Neural progenitor cell (in vitro differentiated cells): ENCODE measurements around the gene HIPK2. TPM values are rescaled to one million over a fixed set of nuclear protein-coding genes. Genes with fewer than 3 reads are reported as not detected.

Experiments
- DNase-seq: peaks from one replicate; pipeline ENCODE4 v3.0.0-alpha.2; 2016; ENCODE audit warnings: low spot score
- H2AFZ ChIP-seq: fragments of 200-600 bp; sonication (generic); replicated peaks from 2 replicates; pipeline ENCODE4 v1.6.1; 2016; ENCODE audit warnings: antibody characterized with exemption
- H3F3A ChIP-seq: fragments of 200-600 bp; sonication (generic); 2 replicates; pipeline ENCODE4 v1.6.1; 2016; ENCODE audit warnings: antibody characterized with exemption, low read depth
- H3K27ac ChIP-seq: fragments of 200-600 bp; sonication (generic); 2 replicates; pipeline ENCODE4 v1.5.1; 2016; ENCODE audit warnings: mild to moderate bottlenecking
- H3K27me3 ChIP-seq: fragments of 200-600 bp; sonication (generic); 2 replicates; pipeline ENCODE4 v1.6.1; 2016; ENCODE audit warnings: mild to moderate bottlenecking, moderate library complexity
- H3K36me3 ChIP-seq: fragments of 200-600 bp; sonication (generic); 2 replicates; pipeline ENCODE4 v1.5.1; 2016
- H3K4me1 ChIP-seq: fragments of 200-600 bp; sonication (generic); 2 replicates; pipeline ENCODE4 v1.6.1; 2016; ENCODE audit warnings: mixed run types
- H3K4me2 ChIP-seq: fragments of 200-600 bp; sonication (generic); 2 replicates; pipeline ENCODE4 v1.6.1; 2016
- H3K4me3 ChIP-seq: fragments of 200-600 bp; sonication (generic); 2 replicates; pipeline ENCODE4 v1.5.1; 2016
- H3K79me2 ChIP-seq: fragments of 200-600 bp; sonication (generic); 2 replicates; pipeline ENCODE4 v1.6.1; 2016; ENCODE audit warnings: low read depth
- H3K9ac ChIP-seq: fragments of 200-600 bp; sonication (generic); 2 replicates; pipeline ENCODE4 v1.6.1; 2016
- H3K9me3 ChIP-seq: fragments of 200-600 bp; sonication (generic); 2 replicates; pipeline ENCODE4 v1.5.1; 2016; ENCODE audit warnings: low read depth
- H4K20me1 ChIP-seq: fragments of 200-600 bp; sonication (generic); 2 replicates; pipeline ENCODE4 v1.6.1; 2016; ENCODE audit warnings: low read depth
- H3K27ac Mint-ChIP-seq: 3 replicates; pipeline ENCODE4 v1.8.0; 2021; ENCODE audit warnings: mixed read lengths
- H3K27me3 Mint-ChIP-seq: 2 replicates; pipeline ENCODE4 v1.8.0; 2022; ENCODE audit warnings: low read depth, mild to moderate bottlenecking, inconsistent platforms, moderate library complexity, mixed read lengths; ENCODE audit not compliant: insufficient read depth
- H3K36me3 Mint-ChIP-seq: 3 replicates; pipeline ENCODE4 v1.8.0; 2021; ENCODE audit warnings: mixed read lengths
- H3K4me1 Mint-ChIP-seq: 3 replicates; pipeline ENCODE4 v1.8.0; 2021; ENCODE audit warnings: mixed read lengths
- H3K4me3 Mint-ChIP-seq: 3 replicates; pipeline ENCODE4 v1.8.0; 2021; ENCODE audit warnings: mild to moderate bottlenecking, moderate library complexity, mixed read lengths
- H3K9me3 Mint-ChIP-seq: 3 replicates; pipeline ENCODE4 v1.8.0; 2020; ENCODE audit warnings: mixed read lengths
- CTCF ChIP-seq: fragments of 200-600 bp; sonication (generic); IDR thresholded peaks from 2 replicates; pipeline ENCODE4 v1.5.1; 2017; ENCODE audit warnings: antibody characterized with exemption, mild to moderate bottlenecking
- EZH2 ChIP-seq: fragments of 200-600 bp; sonication (generic); IDR thresholded peaks from 2 replicates; pipeline ENCODE4 v1.6.1; 2017; ENCODE audit warnings: antibody characterized with exemption, mild to moderate bottlenecking, moderate library complexity
- EZH2phosphoT487 ChIP-seq: fragments of 200-600 bp; sonication (generic); IDR thresholded peaks from 2 replicates; pipeline ENCODE4 v1.6.1; 2017; ENCODE audit warnings: antibody characterized with exemption
- total RNA-seq: library from RNA; depleted of rRNA; stranded (reverse); fragments of >200 nt; gene quantifications from 2 replicates; pipeline ENCODE4 v1.2.3, GENCODE V29; 2015; ENCODE audit warnings: low replicate concordance

The HIPK2 gene
- total RNA-seq, 1 donor from 2014 or later = 12.8 TPM

GRCh38 chr7:139737221-139738100 lies 40.3 kb downstream of the HIPK2 start:
- Mint-ChIP-seq H3K36me3 (peaks cover 24% of the 10 kb centered on the region), H3K9me3 (peaks cover 4% of the 10 kb centered on the region), H3K27ac (peak overlapping the region; percentile 18), H3K4me3 (no peak overlapping the region), H3K27me3 (peaks cover 3% of the 10 kb centered on the region), H3K4me1 (peaks cover 22% of the 10 kb centered on the region)
- Histone ChIP-seq H3K9ac (no peak overlapping the region), H3K27ac (peak overlapping the region; percentile 27), H3K9me3 (no peaks in the 10 kb centered on the region), H4K20me1 (peaks cover 44% of the 10 kb centered on the region), H3K79me2 (peaks cover 41% of the 10 kb centered on the region), H2AFZ (no peak overlapping the region), H3K4me2 (no peak overlapping the region), H3K27me3 (no peaks in the 10 kb centered on the region), H3K4me1 (peaks cover 18% of the 10 kb centered on the region), H3K36me3 (no peaks in the 10 kb centered on the region), H3F3A (no peaks in the 10 kb centered on the region), H3K4me3 (no peak overlapping the region)
- TF ChIP-seq EZH2phosphoT487 (no peak), EZH2 (no peak), CTCF (no peak)
- no peak for DNase-seq

GRCh38 chr7:139735912-139736595 lies 41.7 kb downstream of the HIPK2 start:
- peaks cover 8% of the 10 kb centered on the region for H3F3A ChIP-seq
- peaks cover 5% of the 10 kb centered on the region for H3K27me3 Mint-ChIP-seq
- H3K4me2 ChIP-seq = no peak overlapping the region
- peaks cover 49% of the 10 kb centered on the region for H4K20me1 ChIP-seq
- H3K9ac ChIP-seq = no peak overlapping the region
- no peak for DNase-seq
- H3K4me1 ChIP-seq = peaks cover 32% of the 10 kb centered on the region
- H3K36me3 ChIP-seq = no peaks in the 10 kb centered on the region
- H3K27ac Mint-ChIP-seq = no peak overlapping the region
- peaks cover 24% of the 10 kb centered on the region for H3K4me1 Mint-ChIP-seq
- H3K27ac ChIP-seq = no peak overlapping the region
- peaks cover 49% of the 10 kb centered on the region for H3K79me2 ChIP-seq
- no peak overlapping the region for H2AFZ ChIP-seq
- H3K9me3 Mint-ChIP-seq = peaks cover 5% of the 10 kb centered on the region
- peaks cover 25% of the 10 kb centered on the region for H3K36me3 Mint-ChIP-seq
- no peaks in the 10 kb centered on the region for H3K27me3 ChIP-seq
- peak overlapping the region; percentile 46 for H3K4me3 Mint-ChIP-seq
- no peaks in the 10 kb centered on the region for H3K9me3 ChIP-seq
- H3K4me3 ChIP-seq = no peak overlapping the region
- no peak for TF ChIP-seq EZH2phosphoT487
- no peak for TF ChIP-seq CTCF
- TF ChIP-seq EZH2 = no peak

GRCh38 chr7:139735466-139735865 lies 42.3 kb downstream of the HIPK2 start:
- no peak for DNase-seq
- H3F3A ChIP-seq = peaks cover 12% of the 10 kb centered on the region
- H3K9me3 ChIP-seq = no peaks in the 10 kb centered on the region
- peaks cover 55% of the 10 kb centered on the region for H3K79me2 ChIP-seq
- Mint-ChIP-seq H3K27me3 (peaks cover 5% of the 10 kb centered on the region), H3K4me1 (peaks cover 24% of the 10 kb centered on the region), H3K4me3 (no peak overlapping the region), H3K36me3 (peaks cover 28% of the 10 kb centered on the region), H3K9me3 (peaks cover 5% of the 10 kb centered on the region), H3K27ac (no peak overlapping the region)
- H3K9ac ChIP-seq = no peak overlapping the region
- H3K4me1 ChIP-seq = peaks cover 38% of the 10 kb centered on the region
- no peak for TF ChIP-seq EZH2phosphoT487
- TF ChIP-seq CTCF = no peak
- TF ChIP-seq EZH2 = no peak
- no peak overlapping the region for H3K27ac ChIP-seq
- H3K27me3 ChIP-seq = no peaks in the 10 kb centered on the region
- H4K20me1 ChIP-seq = peaks cover 49% of the 10 kb centered on the region
- H2AFZ ChIP-seq = no peak overlapping the region
- H3K4me3 ChIP-seq = no peak overlapping the region
- no peaks in the 10 kb centered on the region for H3K36me3 ChIP-seq
- H3K4me2 ChIP-seq = no peak overlapping the region
